ENCODE data around the gene EGR2.
A peak's percentile ranks its signal among the peaks of the same experiment; 100 is the strongest.
"Not testable (repeated sequence)": the region's sequence is repeated elsewhere in the genome, so short reads cannot be mapped to it uniquely, and the experiment has no call there.

EGR2 gene

GRCh38 chr10:62794306-62794705 is 21.9 kb downstream of the EGR2 start:
- DNase-seq (ENCODE audit: low read depth): no peak

- no peak for DNase-seq (ENCODE audit: low read depth)
Measured at GRCh38 chr10:62792261-62792660, 23.9 kb downstream of the EGR2 start.

- no peak for DNase-seq (ENCODE audit: low read depth)
Measured at GRCh38 chr10:62790571-62790970, 25.6 kb downstream of the EGR2 start.

- DNase-seq (ENCODE audit: low read depth): no peak
Measured at GRCh38 chr10:62790019-62790555, 26.1 kb downstream of the EGR2 start.

DNA sequence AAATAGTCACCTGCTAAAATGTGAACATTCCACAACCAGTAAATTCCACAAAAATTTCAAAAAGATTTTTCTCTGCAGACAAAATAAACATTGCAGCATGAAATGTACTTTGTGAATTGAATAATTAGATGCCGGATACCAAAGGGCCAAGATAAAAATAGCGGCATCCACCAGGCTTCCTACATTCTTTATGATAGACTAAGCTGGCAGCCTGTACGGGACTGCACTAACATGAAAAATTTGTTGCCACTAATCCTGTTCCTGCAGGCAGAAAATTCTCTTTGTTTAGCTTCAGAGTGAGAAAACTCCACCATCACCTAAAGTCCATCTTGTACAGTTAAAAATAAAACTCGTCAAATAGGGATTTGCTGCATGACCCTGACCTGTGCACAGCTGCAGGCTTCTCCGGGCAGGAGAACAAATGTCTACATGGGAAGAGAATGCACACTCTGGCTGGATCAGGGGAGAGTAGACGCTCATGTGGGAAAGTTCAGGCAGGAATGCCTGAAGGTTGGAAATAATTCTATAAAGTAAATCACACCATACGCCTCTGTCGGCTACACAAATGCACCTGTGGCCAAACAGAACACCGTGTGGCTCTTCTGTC is 27.2 kb downstream of the EGR2 start:
- DNase-seq (ENCODE audit: low read depth): no peak

GRCh38 chr10:62788285-62788684 is 27.9 kb downstream of the EGR2 start:
- DNase-seq (ENCODE audit: low read depth): not testable (repeated sequence)

DNA sequence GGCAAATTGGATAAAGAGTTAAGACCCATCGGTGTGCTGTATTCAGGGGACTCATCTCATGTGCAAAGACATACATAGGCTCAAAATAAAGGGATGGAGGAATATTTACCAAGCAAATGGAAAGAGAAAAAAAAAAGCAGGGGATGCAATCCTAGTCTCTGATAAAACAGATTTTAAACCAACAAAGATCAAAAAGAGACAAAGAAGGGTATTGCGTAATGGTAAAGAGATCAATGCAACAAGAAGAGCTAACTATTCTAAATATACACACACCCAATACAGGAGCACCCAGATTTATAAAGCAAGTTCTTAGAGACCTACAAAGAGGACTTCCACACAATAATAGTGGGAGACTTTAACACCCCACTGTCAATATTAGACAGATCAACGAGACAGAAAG is 31.6 kb downstream of the EGR2 start:
- DNase-seq (ENCODE audit: low read depth): not testable (repeated sequence)

- peak; percentile 81 for DNase-seq (ENCODE audit: low read depth)
Measured at GRCh38 chr10:62779487-62780248, 36.5 kb downstream of the EGR2 start.

DNA sequence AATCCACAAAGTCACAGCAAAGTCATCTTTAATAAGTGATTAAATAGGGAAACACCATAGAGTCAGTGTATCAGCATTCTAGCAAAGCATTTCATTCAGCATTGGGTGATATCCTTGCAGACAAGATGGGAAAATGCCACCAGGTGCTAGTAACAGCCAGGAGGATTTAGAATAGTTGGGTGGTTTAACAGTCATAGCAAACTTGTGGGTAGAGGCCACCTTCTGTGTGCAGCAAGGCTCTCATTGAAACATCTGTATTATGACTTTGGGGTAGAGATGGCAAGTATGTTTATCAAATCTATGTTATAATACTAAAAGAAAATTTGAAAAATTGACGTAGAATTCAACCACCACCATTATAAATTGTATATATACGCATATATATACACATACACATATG is 38.0 kb downstream of the EGR2 start:
- DNase-seq (ENCODE audit: low read depth): no peak

GRCh38 chr10:62772186-62772974 is 43.8 kb downstream of the EGR2 start:
- no peak for DNase-seq (ENCODE audit: low read depth)

DNA sequence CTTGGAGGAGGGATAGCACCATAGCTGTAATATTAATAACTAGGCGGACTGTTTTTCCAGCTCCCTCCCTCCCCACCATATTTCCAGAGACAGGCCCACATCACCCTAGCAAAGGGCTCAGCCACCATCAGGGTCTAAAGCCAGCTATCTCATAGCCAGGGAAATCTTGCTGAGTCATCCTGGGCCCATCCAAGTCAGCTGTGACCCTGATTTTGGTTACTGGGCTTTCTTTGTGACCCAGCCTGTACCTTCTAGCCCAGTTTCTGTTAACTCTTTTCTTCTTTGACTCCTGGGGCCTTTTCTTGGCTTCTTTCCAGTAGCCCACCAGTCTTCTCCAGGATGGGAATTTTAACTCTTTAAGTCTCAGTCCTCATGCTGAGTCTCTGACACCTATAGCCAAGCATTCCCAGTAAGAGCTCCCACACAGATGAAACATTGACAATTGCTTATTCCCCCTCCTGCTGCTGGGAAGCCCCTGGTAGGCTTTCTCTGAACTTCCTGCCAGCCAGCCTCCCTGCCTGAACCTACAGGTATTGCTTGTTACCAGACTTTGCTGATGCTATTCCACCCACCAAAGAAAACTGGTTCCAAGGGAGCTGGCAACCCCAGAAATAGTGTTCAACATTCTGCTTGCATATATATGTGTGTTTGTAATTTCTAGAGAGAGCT is 46.5 kb downstream of the EGR2 start:
- no peak for DNase-seq (ENCODE audit: low read depth)

- DNase-seq (ENCODE audit: low read depth): no peak
Measured at GRCh38 chr10:62766386-62766785, 49.8 kb downstream of the EGR2 start.

GRCh38 chr10:62765726-62766125 is 50.4 kb downstream of the EGR2 start:
- DNase-seq (ENCODE audit: low read depth): no peak

DNA sequence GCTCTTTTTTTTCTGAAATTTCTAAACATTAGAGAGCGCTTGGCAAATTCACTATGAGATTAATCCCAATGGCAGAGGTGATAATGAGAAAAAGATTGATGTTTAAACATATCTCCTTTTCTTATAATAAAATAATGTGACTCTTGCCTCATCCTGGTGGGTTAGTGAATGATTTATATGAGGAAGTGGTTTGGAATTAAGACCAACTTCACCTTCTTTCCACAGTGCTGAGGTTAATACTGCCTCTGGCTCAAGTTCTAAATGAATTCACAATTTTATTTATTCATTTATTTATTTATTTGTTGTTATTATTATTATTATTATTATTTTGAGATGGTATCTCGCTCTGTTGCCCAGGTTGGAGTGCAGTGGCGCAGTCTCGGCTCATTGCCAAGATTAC is 52.2 kb downstream of the EGR2 start:
- DNase-seq (ENCODE audit: low read depth): no peak

GRCh38 chr10:62763155-62763554 is 53.0 kb downstream of the EGR2 start:
- DNase-seq (ENCODE audit: low read depth): no peak
